Measurements from ENCODE around the gene HCFC1.

DNA sequence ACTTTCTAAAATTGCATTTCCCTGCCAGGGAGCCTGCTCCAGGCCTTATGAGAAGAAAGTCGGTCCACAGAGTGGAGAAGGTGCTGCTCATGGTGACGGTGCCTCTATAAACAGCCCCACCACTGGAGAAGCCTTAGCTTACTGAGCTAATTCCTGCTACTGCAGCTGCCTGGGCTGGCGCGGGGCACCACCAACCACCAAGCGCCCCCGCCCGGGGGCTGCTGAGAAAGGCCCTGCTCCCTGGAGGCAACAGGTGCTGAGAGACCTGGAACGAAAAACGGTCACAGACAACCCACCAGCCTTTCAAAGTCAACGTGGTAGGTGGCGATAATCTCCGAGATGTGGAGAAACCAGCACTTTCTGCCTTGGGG lies 2.9 kb downstream of the HCFC1 start:
- TF ChIP-seq, protein P1, sequence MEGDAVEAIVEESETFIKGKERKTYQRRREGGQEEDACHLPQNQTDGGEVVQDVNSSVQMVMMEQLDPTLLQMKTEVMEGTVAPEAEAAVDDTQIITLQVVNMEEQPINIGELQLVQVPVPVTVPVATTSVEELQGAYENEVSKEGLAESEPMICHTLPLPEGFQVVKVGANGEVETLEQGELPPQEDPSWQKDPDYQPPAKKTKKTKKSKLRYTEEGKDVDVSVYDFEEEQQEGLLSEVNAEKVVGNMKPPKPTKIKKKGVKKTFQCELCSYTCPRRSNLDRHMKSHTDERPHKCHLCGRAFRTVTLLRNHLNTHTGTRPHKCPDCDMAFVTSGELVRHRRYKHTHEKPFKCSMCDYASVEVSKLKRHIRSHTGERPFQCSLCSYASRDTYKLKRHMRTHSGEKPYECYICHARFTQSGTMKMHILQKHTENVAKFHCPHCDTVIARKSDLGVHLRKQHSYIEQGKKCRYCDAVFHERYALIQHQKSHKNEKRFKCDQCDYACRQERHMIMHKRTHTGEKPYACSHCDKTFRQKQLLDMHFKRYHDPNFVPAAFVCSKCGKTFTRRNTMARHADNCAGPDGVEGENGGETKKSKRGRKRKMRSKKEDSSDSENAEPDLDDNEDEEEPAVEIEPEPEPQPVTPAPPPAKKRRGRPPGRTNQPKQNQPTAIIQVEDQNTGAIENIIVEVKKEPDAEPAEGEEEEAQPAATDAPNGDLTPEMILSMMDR (IDR thresholded peaks at IDR 0.05; ENCODE audit: low read length): peak; percentile 39
- TF ChIP-seq EZH2phosphoT487 (IDR thresholded peaks at IDR 0.05; ENCODE audit: low read length): no peak
